Stimulated activated CD4-positive, alpha-beta T cell treated with anti-CD3 and anti-CD28 coated beads, Interleukin-4, amount 100 ng/mL, for 24 hours (primary cell): ENCODE measurements around the gene ORM1.
"Not testable (repeated sequence)": the region's sequence is repeated elsewhere in the genome, so short reads cannot be mapped to it uniquely, and the experiment has no call there.

Source experiments
- DNase-seq: peaks from one replicate; pipeline ENCODE4 v3.0.0-alpha.2; 2020

The ORM1 gene

DNA sequence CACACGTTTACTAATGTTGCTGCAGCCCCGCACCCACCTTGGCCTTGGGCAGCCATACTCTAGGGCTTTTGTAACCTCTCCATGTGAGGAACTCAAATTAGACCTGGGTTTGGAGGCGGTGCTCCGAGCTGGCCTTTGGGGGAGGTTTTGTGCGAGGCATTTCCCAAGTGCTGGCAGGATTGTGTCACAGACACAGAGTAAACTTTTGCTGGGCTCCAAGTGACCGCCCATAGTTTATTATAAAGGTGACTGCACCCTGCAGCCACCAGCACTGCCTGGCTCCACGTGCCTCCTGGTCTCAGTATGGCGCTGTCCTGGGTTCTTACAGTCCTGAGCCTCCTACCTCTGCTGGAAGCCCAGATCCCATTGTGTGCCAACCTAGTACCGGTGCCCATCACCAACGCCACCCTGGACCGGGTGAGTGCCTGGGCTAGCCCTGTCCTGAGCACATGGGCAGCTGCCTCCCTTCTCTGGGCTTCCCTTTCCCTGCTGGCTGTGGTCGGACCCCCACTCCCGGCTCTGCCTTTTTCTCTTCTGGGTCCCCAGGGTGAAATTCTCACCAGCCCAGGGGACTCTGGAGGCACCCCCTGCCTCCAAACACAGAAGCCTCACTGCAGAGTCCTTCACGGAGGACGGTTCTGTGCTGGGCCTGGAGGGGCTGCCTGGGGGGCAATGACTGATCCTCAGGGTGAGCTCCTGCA, at the start of gene ORM1:
TSS of gene ORM1 (plus strand) at position 268 of the 701 bp plus-strand sequence. CDS start at position 304, 36 bp downstream.
- DNase-seq: not testable (repeated sequence)

GRCh38 chr9:114273461-114273881, 49.4 kb upstream of the ORM1 start:
- DNase-seq: no peak

GRCh38 chr9:114274217-114274616, 48.7 kb upstream of the ORM1 start:
- no peak for DNase-seq

- DNase-seq: no peak
Measured at GRCh38 chr9:114275246-114276004, 47.5 kb upstream of the ORM1 start.

- no peak for DNase-seq
Measured at GRCh38 chr9:114276908-114277821, 45.7 kb upstream of the ORM1 start.

DNA sequence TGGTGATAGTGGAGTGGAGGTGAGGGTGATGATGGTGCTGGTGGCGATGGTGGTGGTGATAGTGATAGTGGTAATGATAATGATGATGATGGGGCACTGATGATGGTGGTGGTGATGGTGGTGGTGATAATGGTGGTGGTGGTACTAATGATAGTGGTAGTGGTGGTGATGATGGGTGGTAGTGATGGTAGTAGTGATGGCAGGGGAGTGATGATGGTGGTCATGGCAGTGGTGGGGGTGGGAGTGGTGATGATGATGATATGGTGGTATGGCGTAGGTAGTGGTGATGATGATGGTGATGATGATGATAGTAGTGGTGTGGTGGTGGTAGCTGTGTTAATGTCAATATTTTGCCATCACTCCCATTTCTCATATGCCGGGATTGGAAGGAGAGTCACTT, 44.5 kb upstream of the ORM1 start:
- no peak for DNase-seq

- no peak for DNase-seq
Measured at GRCh38 chr9:114278881-114279570, 43.9 kb upstream of the ORM1 start.

- no peak for DNase-seq
Measured at GRCh38 chr9:114279693-114280092, 43.2 kb upstream of the ORM1 start.

- no peak for DNase-seq
Measured at GRCh38 chr9:114280636-114281472, 42.0 kb upstream of the ORM1 start.

- DNase-seq: no peak
Measured at GRCh38 chr9:114281473-114282103, 41.3 kb upstream of the ORM1 start.

- DNase-seq: no peak
Measured at GRCh38 chr9:114282104-114282485, 40.8 kb upstream of the ORM1 start.

- DNase-seq: no peak
Measured at GRCh38 chr9:114282507-114282906, 40.4 kb upstream of the ORM1 start.

GRCh38 chr9:114282926-114283325, 40.0 kb upstream of the ORM1 start:
- DNase-seq: no peak

- DNase-seq: no peak
Measured at GRCh38 chr9:114283551-114284111, 39.3 kb upstream of the ORM1 start.

DNA sequence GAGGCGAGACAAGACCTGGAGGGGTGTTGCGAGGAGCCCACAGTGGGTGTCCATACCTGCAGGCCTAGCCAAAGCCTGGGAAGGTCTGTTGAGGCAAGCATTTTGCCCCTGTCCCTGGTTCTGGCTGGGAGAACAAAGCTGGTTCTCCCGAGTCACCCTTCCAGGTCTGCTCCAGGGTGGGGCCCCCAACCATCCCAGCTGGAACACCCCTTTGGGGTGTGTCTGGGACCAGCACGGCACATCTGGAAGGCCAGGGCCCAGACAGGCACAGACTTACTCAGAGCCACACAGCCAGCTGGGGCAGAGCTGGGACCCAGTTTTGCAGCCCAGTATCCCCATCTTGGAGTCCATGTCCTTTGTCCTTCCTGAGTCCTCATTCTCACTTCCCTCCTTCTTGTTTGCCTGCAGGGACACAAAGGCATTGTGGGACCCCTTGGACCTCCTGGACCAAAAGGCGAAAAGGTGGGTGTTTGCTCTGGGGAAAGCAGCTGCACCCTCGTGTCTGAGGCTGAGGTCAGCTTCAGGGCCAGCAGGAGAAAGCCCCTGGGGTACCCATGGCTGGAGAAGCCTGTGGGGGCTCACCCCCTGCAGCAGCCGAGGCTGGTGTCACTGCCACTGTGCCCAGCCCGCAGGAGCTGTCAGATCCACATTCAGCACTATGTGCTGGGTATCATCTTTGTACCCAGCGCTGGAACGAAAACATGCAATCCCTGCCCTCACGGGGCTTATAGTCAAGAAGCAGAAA, 38.4 kb upstream of the ORM1 start:
- no peak for DNase-seq

GRCh38 chr9:114285166-114285867, 37.6 kb upstream of the ORM1 start:
- no peak for DNase-seq

GRCh38 chr9:114286146-114286679, 36.7 kb upstream of the ORM1 start:
- DNase-seq: no peak

DNA sequence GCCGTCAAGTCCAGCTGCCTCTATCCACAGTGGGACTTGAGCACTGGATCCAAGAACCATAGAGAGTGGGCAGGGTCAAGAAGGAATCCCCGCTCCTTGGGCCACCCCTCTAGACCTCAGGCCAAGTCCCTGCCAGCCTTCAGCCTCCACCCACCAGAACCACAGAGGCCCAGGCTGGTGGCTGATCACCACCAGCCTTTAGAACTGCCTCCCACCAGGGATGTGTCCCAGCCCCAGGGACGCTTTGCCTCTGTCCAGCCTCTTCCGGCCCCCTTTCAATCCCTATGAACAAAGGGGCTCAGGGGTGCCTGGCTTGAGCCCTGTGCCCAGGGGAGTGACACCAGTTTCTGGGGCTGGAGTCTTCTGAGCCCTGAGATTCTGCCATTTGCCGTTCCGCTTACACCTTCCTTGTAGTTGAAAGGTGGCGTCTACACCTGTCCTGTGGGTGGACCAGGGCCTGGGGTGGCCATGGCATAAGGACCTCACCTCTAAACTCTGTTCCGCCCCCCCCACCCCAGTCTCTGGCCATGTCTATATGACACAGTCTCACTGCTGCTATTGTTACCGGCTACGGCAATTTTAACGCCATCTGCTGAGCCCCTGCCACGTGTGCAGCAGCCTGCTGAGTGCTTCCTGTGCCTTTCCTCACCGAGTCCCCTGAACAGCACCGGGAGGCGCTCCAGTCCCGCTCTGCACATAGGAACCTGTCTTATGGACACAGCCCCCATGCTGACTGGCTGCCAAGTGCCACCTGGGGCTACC, 35.7 kb upstream of the ORM1 start:
- DNase-seq: no peak
